K562 (cell line): Measurements from ENCODE around the gene TXNL1. TPM values are rescaled to one million over a fixed set of nuclear protein-coding genes. Genes with fewer than 3 reads are reported as not detected.
A peak's percentile ranks its signal among the peaks of the same experiment; 100 is the strongest.

Experiments
- CBX3 ChIP-seq, 2 experiments: IDR thresholded peaks; 1 replicate in 1 of 2; 2 replicates in 1 of 2; pipeline ENCODE4 v1.6.1; 2012; ENCODE audit warnings: inconsistent platforms in 2 of 2, low read length in 2 of 2, borderline replicate concordance in 1 of 2, control low read depth in 1 of 2
- CCAR2 ChIP-seq: fragments of 200-400 bp; formaldehyde crosslinking; IDR thresholded peaks from 2 replicates; pipeline ENCODE4 v1.6.1; 2017; ENCODE audit warnings: mild to moderate bottlenecking, low read depth, low read length
- CHD2 ChIP-seq: IDR thresholded peaks from 2 replicates; pipeline ENCODE4 v1.6.1; 2011; ENCODE audit warnings: low read depth, low read length
- HNRNPUL1 ChIP-seq: fragments of 200-400 bp; formaldehyde crosslinking; IDR thresholded peaks from 2 replicates; pipeline ENCODE4 v1.6.1; 2017; ENCODE audit warnings: low read length
- KLF13 ChIP-seq: fragments of 450-650 bp; IDR thresholded peaks from 2 replicates; pipeline ENCODE4 v1.6.1; 2016; ENCODE audit warnings: missing genetic modification characterization, low read depth, mild to moderate bottlenecking, missing compliant biosample characterization, moderate library complexity, borderline replicate concordance
- KLF6 ChIP-seq: fragments of 250-450 bp; sonication (Bioruptor Pico); IDR thresholded peaks from 2 replicates; pipeline ENCODE4 v1.4.0; 2020; ENCODE audit warnings: mild to moderate bottlenecking, moderate library complexity, borderline replicate concordance
- ZNF3 ChIP-seq: fragments of 250-450 bp; sonication (Bioruptor Pico); IDR thresholded peaks from 2 replicates; pipeline ENCODE4 v1.5.0; 2021; ENCODE audit warnings: mild to moderate bottlenecking, moderate library complexity
- ZNF431 ChIP-seq: sonication (generic); formaldehyde crosslinking; IDR thresholded peaks from 2 replicates; pipeline ENCODE4 v1.8.0; 2022; ENCODE audit warnings: mild to moderate bottlenecking, missing genetic modification reagents
- ZNF764 ChIP-seq: fragments of 250-450 bp; sonication (Bioruptor Pico); IDR thresholded peaks from 2 replicates; pipeline ENCODE4 v1.4.0; 2020; ENCODE audit warnings: low read depth, mild to moderate bottlenecking, moderate library complexity
- polyA plus RNA-seq, 8 experiments: library from polyadenylated mRNA; depleted of rRNA in 4 of 8; stranded (reverse) in 5 of 8; unstranded in 3 of 8; fragments of >200 nt; fragmentation: Nextera tagmentation in 2 of 8; fragmentation: Illumina TruSeq in 1 of 8; extraction: Ambion mirVana in 2 of 8; extraction: Trizol in 1 of 8; gene quantifications; 2 replicates each; pipeline versions ENCODE4 v1.2.1 to v1.2.3, GENCODE V29; 2011 to 2014; ENCODE audit warnings: inconsistent platforms in 1 of 8, missing spikeins in 1 of 8
- total RNA-seq, 7 experiments: library from RNA; depleted of rRNA in 6 of 7; stranded (reverse); fragments of >200 nt in 6 of 7; fragmentation: Illumina TruSeq in 2 of 7; extraction: Trizol in 2 of 7; gene quantifications; 2 replicates each; pipeline versions ENCODE4 v1.2.1 to v1.2.3, GENCODE V29; 2011 to 2021; ENCODE audit warnings: low replicate concordance in 1 of 7
- TF ChIP-seq, protein P1 (sequence below): fragments of 450-650 bp; IDR thresholded peaks from 2 replicates; pipeline ENCODE4 v1.6.1; 2014; ENCODE audit warnings: low read depth, mild to moderate bottlenecking, moderate library complexity, borderline replicate concordance
- TF ChIP-seq, protein P2 (sequence below): fragments of 250-450 bp; sonication (Bioruptor Pico); IDR thresholded peaks from 2 replicates; pipeline ENCODE4 v1.5.0; 2022; ENCODE audit warnings: mild to moderate bottlenecking
- TF ChIP-seq, protein P3 (sequence below): sonication (generic); formaldehyde crosslinking; IDR thresholded peaks from 2 replicates; pipeline ENCODE4 v1.8.0; 2023; ENCODE audit warnings: missing genetic modification reagents, mild to moderate bottlenecking, borderline replicate concordance

The TXNL1 gene
- total and polyA plus RNA-seq, 9 of the 15 experiments (the other 6 are each of a cell fraction or from before 2014, with no cell fraction given): 45.4 to 103 (median 65.7) TPM

DNA sequence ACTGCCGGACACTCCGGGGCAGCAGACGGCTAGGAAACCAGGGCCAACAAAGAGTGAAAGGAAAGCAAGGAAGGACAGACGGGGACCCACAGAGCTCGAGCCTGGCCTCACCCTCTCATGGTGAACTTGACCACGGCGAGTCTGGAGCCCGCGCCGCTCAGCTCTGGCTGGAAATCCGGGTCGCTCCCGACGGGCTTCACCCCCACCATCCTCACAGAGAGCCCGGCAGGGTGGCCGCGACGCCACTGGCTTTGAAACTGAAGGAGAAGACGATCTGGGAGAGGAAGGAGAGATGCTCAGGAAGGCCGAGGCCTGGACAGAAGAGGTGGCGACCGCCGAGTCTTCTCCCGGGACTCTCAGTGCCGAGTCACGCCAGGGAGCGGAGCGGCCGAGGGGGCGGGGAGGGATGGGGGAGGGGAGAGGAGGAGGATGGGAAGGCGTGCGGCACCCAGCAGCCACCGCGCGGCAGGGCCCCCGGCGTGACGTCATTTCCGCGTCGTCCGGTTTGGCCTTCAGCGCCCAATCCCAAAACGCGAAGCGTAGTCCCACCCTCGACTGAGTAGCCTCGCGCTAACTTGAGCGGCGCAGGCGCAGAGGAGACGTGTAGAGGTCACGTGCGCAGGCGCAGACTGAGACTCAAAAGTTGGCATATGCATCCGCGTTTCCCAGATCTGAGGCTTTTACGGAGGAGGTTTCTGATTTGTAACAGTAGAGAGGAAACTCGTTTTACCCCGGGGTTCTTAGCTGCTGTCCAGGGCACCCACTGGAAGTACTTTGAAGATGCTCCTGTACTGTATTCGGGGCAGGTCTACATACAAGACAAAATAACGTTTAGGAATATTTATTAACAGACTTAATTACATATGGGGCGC lies at the start of gene TXNL1 (continued):
- TF ChIP-seq HNRNPUL1: no peak
- TF ChIP-seq ZNF764: no peak
- peak in 1 of 2 experiments; percentile 78; a peak in 1 of 3 replicates for TF ChIP-seq CBX3 (IDR thresholded peaks at IDR 0.05; ENCODE audit: borderline replicate concordance in 1 of 2, low read length in 2 of 2)
- TF ChIP-seq, protein P1, sequence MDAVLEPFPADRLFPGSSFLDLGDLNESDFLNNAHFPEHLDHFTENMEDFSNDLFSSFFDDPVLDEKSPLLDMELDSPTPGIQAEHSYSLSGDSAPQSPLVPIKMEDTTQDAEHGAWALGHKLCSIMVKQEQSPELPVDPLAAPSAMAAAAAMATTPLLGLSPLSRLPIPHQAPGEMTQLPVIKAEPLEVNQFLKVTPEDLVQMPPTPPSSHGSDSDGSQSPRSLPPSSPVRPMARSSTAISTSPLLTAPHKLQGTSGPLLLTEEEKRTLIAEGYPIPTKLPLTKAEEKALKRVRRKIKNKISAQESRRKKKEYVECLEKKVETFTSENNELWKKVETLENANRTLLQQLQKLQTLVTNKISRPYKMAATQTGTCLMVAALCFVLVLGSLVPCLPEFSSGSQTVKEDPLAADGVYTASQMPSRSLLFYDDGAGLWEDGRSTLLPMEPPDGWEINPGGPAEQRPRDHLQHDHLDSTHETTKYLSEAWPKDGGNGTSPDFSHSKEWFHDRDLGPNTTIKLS: no peak
- TF ChIP-seq KLF13 (tag): no peak
- peak; percentile 91 for TF ChIP-seq CHD2
- no peak for TF ChIP-seq ZNF431 (CRISPR knock-in tag)
- no peak for TF ChIP-seq ZNF3 (CRISPR knock-in tag)
- no peak for TF ChIP-seq KLF6 (CRISPR knock-in tag)
- TF ChIP-seq, protein P2, sequence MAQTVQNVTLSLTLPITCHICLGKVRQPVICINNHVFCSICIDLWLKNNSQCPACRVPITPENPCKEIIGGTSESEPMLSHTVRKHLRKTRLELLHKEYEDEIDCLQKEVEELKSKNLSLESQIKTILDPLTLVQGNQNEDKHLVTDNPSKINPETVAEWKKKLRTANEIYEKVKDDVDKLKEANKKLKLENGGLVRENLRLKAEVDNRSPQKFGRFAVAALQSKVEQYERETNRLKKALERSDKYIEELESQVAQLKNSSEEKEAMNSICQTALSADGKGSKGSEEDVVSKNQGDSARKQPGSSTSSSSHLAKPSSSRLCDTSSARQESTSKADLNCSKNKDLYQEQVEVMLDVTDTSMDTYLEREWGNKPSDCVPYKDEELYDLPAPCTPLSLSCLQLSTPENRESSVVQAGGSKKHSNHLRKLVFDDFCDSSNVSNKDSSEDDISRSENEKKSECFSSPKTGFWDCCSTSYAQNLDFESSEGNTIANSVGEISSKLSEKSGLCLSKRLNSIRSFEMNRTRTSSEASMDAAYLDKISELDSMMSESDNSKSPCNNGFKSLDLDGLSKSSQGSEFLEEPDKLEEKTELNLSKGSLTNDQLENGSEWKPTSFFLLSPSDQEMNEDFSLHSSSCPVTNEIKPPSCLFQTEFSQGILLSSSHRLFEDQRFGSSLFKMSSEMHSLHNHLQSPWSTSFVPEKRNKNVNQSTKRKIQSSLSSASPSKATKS: no peak
- no peak for TF ChIP-seq CCAR2
- TF ChIP-seq, protein P3, sequence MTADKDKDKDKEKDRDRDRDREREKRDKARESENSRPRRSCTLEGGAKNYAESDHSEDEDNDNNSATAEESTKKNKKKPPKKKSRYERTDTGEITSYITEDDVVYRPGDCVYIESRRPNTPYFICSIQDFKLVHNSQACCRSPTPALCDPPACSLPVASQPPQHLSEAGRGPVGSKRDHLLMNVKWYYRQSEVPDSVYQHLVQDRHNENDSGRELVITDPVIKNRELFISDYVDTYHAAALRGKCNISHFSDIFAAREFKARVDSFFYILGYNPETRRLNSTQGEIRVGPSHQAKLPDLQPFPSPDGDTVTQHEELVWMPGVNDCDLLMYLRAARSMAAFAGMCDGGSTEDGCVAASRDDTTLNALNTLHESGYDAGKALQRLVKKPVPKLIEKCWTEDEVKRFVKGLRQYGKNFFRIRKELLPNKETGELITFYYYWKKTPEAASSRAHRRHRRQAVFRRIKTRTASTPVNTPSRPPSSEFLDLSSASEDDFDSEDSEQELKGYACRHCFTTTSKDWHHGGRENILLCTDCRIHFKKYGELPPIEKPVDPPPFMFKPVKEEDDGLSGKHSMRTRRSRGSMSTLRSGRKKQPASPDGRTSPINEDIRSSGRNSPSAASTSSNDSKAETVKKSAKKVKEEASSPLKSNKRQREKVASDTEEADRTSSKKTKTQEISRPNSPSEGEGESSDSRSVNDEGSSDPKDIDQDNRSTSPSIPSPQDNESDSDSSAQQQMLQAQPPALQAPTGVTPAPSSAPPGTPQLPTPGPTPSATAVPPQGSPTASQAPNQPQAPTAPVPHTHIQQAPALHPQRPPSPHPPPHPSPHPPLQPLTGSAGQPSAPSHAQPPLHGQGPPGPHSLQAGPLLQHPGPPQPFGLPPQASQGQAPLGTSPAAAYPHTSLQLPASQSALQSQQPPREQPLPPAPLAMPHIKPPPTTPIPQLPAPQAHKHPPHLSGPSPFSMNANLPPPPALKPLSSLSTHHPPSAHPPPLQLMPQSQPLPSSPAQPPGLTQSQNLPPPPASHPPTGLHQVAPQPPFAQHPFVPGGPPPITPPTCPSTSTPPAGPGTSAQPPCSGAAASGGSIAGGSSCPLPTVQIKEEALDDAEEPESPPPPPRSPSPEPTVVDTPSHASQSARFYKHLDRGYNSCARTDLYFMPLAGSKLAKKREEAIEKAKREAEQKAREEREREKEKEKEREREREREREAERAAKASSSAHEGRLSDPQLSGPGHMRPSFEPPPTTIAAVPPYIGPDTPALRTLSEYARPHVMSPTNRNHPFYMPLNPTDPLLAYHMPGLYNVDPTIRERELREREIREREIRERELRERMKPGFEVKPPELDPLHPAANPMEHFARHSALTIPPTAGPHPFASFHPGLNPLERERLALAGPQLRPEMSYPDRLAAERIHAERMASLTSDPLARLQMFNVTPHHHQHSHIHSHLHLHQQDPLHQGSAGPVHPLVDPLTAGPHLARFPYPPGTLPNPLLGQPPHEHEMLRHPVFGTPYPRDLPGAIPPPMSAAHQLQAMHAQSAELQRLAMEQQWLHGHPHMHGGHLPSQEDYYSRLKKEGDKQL (CRISPR knock-in tag): no peak
